ENCODE measurements around the gene RNF166.
A peak's percentile ranks its signal among the peaks of the same experiment; 100 is the strongest.

RNF166 gene

DNA sequence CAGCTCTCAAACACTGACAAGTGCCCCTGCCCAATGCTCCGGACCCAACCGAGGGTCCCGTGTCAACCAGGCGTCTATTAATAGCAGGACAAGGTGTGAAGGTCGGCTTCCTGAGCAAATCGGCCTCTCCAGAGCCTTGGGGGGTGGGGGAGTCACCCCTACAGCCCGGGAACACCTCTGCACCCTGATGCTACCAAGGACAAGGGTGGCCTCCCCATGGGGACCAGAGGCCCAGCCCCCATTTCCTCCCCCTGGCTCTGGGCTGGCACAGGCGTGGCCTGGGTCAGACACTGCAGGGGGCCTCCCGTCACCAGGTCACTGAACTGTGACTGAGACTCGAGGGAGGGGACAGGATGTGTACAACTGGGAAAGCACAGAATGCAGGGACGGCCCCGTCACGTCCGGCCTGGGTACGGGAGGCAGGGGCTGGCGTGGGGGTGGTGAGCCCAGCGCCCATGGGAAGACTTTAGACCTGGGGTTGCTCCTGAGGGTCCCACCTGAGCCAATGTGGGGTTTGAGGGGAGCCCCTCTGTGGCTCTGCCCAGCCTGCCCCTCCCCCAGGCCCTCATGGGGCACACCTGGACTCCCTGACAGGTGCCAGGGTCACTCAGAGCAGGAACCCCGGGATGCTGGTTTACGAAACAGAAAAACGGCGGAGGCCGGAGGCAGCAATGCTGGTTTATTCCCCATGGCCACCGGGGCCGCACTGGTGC is 54.8 kb downstream of the RNF166 start:
- H3K27me3 ChIP-seq (ENCODE audit: control insufficient read depth, low read length), result no peaks in the 10 kb centered on the region
- peak overlapping the region; percentile 86 for H3K4me3 ChIP-seq (ENCODE audit: low read length)
- peaks cover 40% of the 10 kb centered on the region for H3K4me1 ChIP-seq (ENCODE audit: control insufficient read depth, low read length)
- H3F3A ChIP-seq (ENCODE audit: control insufficient read depth, insufficient read depth), result no peaks in the 10 kb centered on the region
- peaks cover 18% of the 10 kb centered on the region for H4K20me1 ChIP-seq (ENCODE audit: control insufficient read depth, insufficient read depth, low read depth, low read length)
- no peaks in the 10 kb centered on the region for H3K9me3 ChIP-seq (ENCODE audit: control insufficient read depth, insufficient read depth, low read length)
- no peak for TF ChIP-seq EZH2phosphoT487 (IDR thresholded peaks at IDR 0.05; ENCODE audit: borderline replicate concordance, low read length)
- TF ChIP-seq, protein P1, sequence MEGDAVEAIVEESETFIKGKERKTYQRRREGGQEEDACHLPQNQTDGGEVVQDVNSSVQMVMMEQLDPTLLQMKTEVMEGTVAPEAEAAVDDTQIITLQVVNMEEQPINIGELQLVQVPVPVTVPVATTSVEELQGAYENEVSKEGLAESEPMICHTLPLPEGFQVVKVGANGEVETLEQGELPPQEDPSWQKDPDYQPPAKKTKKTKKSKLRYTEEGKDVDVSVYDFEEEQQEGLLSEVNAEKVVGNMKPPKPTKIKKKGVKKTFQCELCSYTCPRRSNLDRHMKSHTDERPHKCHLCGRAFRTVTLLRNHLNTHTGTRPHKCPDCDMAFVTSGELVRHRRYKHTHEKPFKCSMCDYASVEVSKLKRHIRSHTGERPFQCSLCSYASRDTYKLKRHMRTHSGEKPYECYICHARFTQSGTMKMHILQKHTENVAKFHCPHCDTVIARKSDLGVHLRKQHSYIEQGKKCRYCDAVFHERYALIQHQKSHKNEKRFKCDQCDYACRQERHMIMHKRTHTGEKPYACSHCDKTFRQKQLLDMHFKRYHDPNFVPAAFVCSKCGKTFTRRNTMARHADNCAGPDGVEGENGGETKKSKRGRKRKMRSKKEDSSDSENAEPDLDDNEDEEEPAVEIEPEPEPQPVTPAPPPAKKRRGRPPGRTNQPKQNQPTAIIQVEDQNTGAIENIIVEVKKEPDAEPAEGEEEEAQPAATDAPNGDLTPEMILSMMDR (IDR thresholded peaks at IDR 0.05; ENCODE audit: low read depth, low read length, poor library complexity, severe bottlenecking), result no peak
- H3K79me2 ChIP-seq (ENCODE audit: control insufficient read depth, low read length), result peaks cover 47% of the 10 kb centered on the region
- H3K27ac ChIP-seq (ENCODE audit: low read depth, low read length), result peak overlapping the region; percentile 92
- H3K9me2 ChIP-seq (replicated peaks; ENCODE audit: control insufficient read depth, low read length), result no peaks in the 10 kb centered on the region
- peak overlapping the region; percentile 87 for H3K4me2 ChIP-seq (ENCODE audit: low read length)
- H3K36me3 ChIP-seq (ENCODE audit: control insufficient read depth, low read length), result peaks cover 89% of the 10 kb centered on the region

DNA sequence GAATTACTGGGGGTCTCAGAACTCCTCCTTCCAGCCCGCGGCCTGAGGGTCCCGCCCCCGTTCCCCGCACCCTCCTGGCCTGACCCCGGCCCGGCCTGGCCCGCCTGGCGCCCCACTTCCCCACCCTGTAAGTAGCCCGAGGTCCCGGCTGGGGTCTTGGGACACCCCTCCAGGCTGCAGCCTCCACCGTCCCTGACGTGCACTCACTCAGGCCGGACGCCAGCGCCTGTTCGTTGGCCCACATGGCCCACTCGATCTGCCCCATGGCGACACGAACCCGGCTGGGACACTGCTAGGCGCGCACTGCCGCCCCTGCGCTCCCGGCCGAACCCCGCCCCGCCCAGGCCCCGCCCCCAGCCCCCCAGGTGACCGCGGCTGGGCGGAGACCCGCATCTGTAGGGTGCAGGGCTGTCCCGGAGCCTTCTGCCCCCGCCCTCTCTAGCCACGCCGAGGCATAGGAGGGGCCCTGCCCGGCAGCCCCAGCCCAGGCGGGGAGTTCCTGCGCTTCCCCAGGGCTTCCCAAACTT is 55.4 kb downstream of the RNF166 start, which contains the start of gene CYBA:
Gene CYBA (minus strand): TSS at position 305 of the 527 bp plus-strand sequence. CDS start 40 bp downstream, at position 265.
- H3K36me3 ChIP-seq (ENCODE audit: control insufficient read depth, low read length), result peaks cover 90% of the 10 kb centered on the region
- peak within 1 kb of the TSS; percentile 86 for H3K4me3 ChIP-seq (ENCODE audit: low read length)
- peak within 1 kb of the TSS; percentile 87 for H3K4me2 ChIP-seq (ENCODE audit: low read length)
- peak within 1 kb of the TSS; percentile 92 for H3K27ac ChIP-seq (ENCODE audit: low read depth, low read length)
- TF ChIP-seq, protein P1 (IDR thresholded peaks at IDR 0.05; ENCODE audit: low read depth, low read length, poor library complexity, severe bottlenecking), result no peak
- TF ChIP-seq EZH2phosphoT487 (IDR thresholded peaks at IDR 0.05; ENCODE audit: borderline replicate concordance, low read length), result no peak
- H4K20me1 ChIP-seq (ENCODE audit: control insufficient read depth, insufficient read depth, low read depth, low read length), result peaks cover 18% of the 10 kb centered on the region
- H3K79me2 ChIP-seq (ENCODE audit: control insufficient read depth, low read length), result peaks cover 49% of the 10 kb centered on the region
- H3K27me3 ChIP-seq (ENCODE audit: control insufficient read depth, low read length), result no peaks in the 10 kb centered on the region
- H3K9me2 ChIP-seq (replicated peaks; ENCODE audit: control insufficient read depth, low read length), result no peaks in the 10 kb centered on the region
- H3F3A ChIP-seq (ENCODE audit: control insufficient read depth, insufficient read depth), result no peaks in the 10 kb centered on the region
- H3K9me3 ChIP-seq (ENCODE audit: control insufficient read depth, insufficient read depth, low read length), result no peaks in the 10 kb centered on the region
- H3K4me1 ChIP-seq (ENCODE audit: control insufficient read depth, low read length), result peaks cover 40% of the 10 kb centered on the region

DNA sequence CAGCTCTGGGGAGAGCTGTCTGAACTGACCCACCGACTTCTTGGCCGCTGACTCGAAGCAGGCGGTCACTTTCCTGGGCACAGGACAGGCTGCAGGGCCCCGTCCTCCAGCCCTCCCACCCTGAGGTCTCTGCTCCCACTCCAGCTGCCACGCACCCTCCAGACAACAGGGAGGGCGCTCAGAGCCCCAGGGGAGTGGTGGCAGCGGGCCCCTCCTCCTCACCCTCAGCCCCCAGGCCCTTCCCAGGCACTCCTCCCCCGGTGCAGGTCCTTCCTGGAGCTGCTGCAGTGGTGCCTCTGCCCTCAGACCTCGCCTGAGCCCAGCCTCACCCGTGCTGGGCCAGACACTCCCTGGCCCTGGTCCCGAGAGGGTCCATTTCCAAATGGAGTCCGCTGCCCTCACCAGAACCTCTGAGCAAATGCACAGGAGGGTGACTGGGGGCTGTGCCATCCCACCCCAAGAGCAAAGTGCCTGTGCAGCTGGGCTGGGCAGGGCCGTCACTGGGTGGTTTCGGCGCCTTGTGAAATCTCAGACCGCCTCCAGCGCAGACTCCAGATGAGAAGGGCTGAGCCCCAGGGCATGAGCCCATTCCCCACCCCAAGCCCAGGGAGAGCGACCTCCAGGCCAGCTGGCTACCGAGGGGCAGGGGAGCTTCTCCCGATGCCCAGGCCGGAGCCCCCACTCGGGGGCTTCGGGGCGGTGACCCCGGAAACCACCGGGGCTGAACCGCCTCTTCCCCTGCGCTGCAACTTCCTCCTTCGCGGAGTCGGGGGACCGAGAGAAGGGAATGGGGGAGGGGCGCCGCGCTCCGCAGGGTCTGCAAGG is 56.1 kb downstream of the RNF166 start:
- Histone ChIP-seq H3K4me3 (ENCODE audit: low read length) (peak overlapping the region; percentile 86), H3K27me3 (ENCODE audit: control insufficient read depth, low read length) (no peaks in the 10 kb centered on the region), H4K20me1 (ENCODE audit: control insufficient read depth, insufficient read depth, low read depth, low read length) (peaks cover 18% of the 10 kb centered on the region), H3K27ac (ENCODE audit: low read depth, low read length) (peak overlapping the region; percentile 92), H3K4me2 (ENCODE audit: low read length) (peak overlapping the region; percentile 87), H3F3A (ENCODE audit: control insufficient read depth, insufficient read depth) (no peaks in the 10 kb centered on the region), H3K4me1 (ENCODE audit: control insufficient read depth, low read length) (peaks cover 40% of the 10 kb centered on the region), H3K9me2 (replicated peaks; ENCODE audit: control insufficient read depth, low read length) (no peaks in the 10 kb centered on the region), H3K9me3 (ENCODE audit: control insufficient read depth, insufficient read depth, low read length) (no peaks in the 10 kb centered on the region), H3K79me2 (ENCODE audit: control insufficient read depth, low read length) (peaks cover 49% of the 10 kb centered on the region), H3K36me3 (ENCODE audit: control insufficient read depth, low read length) (peaks cover 89% of the 10 kb centered on the region)
- TF ChIP-seq EZH2phosphoT487 (IDR thresholded peaks at IDR 0.05; ENCODE audit: borderline replicate concordance, low read length), result no peak
- TF ChIP-seq, protein P1 (IDR thresholded peaks at IDR 0.05; ENCODE audit: low read depth, low read length, poor library complexity, severe bottlenecking), result no peak

Data from DOHH2 (cell line).